Brain microvascular endothelial cell (primary cell): ENCODE data around the gene FAM118A.

Experiments used
- DNase-seq: peaks from one replicate; pipeline ENCODE4 v3.0.0-alpha.2; 2020
- H3K27ac ChIP-seq: fragments of 250-450 bp; sonication (Bioruptor Pico); 2 replicates; pipeline ENCODE4 v1.5.1; 2020; ENCODE audit warnings: mild to moderate bottlenecking, moderate library complexity
- H3K27me3 ChIP-seq: fragments of 250-450 bp; sonication (Bioruptor Pico); replicated peaks from 2 replicates; pipeline ENCODE4 v1.5.1; 2020; ENCODE audit warnings: mild to moderate bottlenecking
- H3K36me3 ChIP-seq: fragments of 250-450 bp; sonication (Bioruptor Pico); replicated peaks from 2 replicates; pipeline ENCODE4 v1.5.1; 2020; ENCODE audit warnings: mild to moderate bottlenecking
- H3K4me3 ChIP-seq: 2 replicates; pipeline ENCODE4 v1.5.1; 2011; ENCODE audit warnings: low read depth, mild to moderate bottlenecking, control low read depth, low read length, moderate library complexity
- CTCF ChIP-seq: IDR thresholded peaks from 2 replicates; pipeline ENCODE4 v1.5.1; 2011; ENCODE audit warnings: low read depth, mild to moderate bottlenecking, moderate library complexity, low read length, control low read depth, inconsistent platforms; ENCODE audit errors: missing control alignments
- in situ Hi-C: cut with HindIII; loops from 2 replicates; pipeline ENCODE4 v1.10.0; 2017; ENCODE audit warnings: low sequenced_read_pairs, low pct_ligation_motif_present

The FAM118A gene

GRCh38 chr22:45328822-45329529 is 19.2 kb downstream of the FAM118A start:
- Histone ChIP-seq H3K27ac (no peak overlapping the region), H3K36me3 (peaks cover 17% of the 10 kb centered on the region)
- in situ Hi-C loops, result no loop called here

GRCh38 chr22:45329530-45329936 is 19.8 kb downstream of the FAM118A start:
- Histone ChIP-seq H3K36me3 (peaks cover 17% of the 10 kb centered on the region), H3K4me3 (no peak overlapping the region), H3K27me3 (no peaks in the 10 kb centered on the region), H3K27ac (no peak overlapping the region)
- in situ Hi-C loops, result no loop called here
- no peak for DNase-seq
- TF ChIP-seq CTCF, result no peak

More at GRCh38 chr22:45328822-45329529, 19.2 kb downstream of the FAM118A start:
- no peak overlapping the region for H3K4me3 ChIP-seq
- TF ChIP-seq CTCF, result no peak
- H3K27me3 ChIP-seq, result no peaks in the 10 kb centered on the region
- DNase-seq, result no peak

GRCh38 chr22:45330548-45330947 is 20.8 kb downstream of the FAM118A start:
- no peak overlapping the region for H3K4me3 ChIP-seq
- peaks cover 17% of the 10 kb centered on the region for H3K36me3 ChIP-seq
- no peak overlapping the region for H3K27ac ChIP-seq
- DNase-seq, result no peak
- H3K27me3 ChIP-seq, result no peaks in the 10 kb centered on the region
- TF ChIP-seq CTCF, result no peak
- in situ Hi-C loops, result no loop called here

GRCh38 chr22:45331486-45331885 is 21.8 kb downstream of the FAM118A start:
- no peak for DNase-seq
- in situ Hi-C loops, result no loop called here
- Histone ChIP-seq H3K4me3 (no peak overlapping the region), H3K27me3 (no peaks in the 10 kb centered on the region), H3K27ac (no peak overlapping the region), H3K36me3 (peaks cover 18% of the 10 kb centered on the region)
- TF ChIP-seq CTCF, result no peak

GRCh38 chr22:45332001-45332400 is 22.3 kb downstream of the FAM118A start:
- Histone ChIP-seq H3K36me3 (peaks cover 19% of the 10 kb centered on the region), H3K4me3 (no peak overlapping the region), H3K27ac (no peak overlapping the region), H3K27me3 (no peaks in the 10 kb centered on the region)
- no peak for TF ChIP-seq CTCF
- DNase-seq, result no peak
- in situ Hi-C loops, result no loop called here

- peaks cover 22% of the 10 kb centered on the region for H3K36me3 ChIP-seq
- no peak overlapping the region for H3K27ac ChIP-seq
- DNase-seq, result no peak
- no peak overlapping the region for H3K4me3 ChIP-seq
- TF ChIP-seq CTCF, result no peak
- H3K27me3 ChIP-seq, result no peaks in the 10 kb centered on the region
- in situ Hi-C loops, result no loop called here
Observed at GRCh38 chr22:45334068-45334467, 24.3 kb downstream of the FAM118A start.
